HCT116 (cell line): ENCODE measurements around the gene PLCB1. TPM values are rescaled to one million over a fixed set of nuclear protein-coding genes. Genes with fewer than 3 reads are reported as not detected.

Experiments
- ATAC-seq: fragments of 200-7000 bp; cut with Tn5 transposase; 2 replicates; pipeline ENCODE4 v1.9.1; 2020; ENCODE audit warnings: mild to moderate bottlenecking, moderate library complexity
- BruUV-seq: library from RNA; stranded (reverse); fragments of 400-500 nt; replicated peaks from 2 replicates; lab custom pipeline; 2021; lab: Mats Ljungman, UMichigan
- CTCF ChIA-PET: fragments of 300-600 bp; sonication (Branson Sonifier 250); formaldehyde crosslinking; loops from one replicate; lab custom pipeline; 2021; ENCODE audit warnings: antibody characterized with exemption; lab: Charles Lee
- POLR2A ChIA-PET: fragments of 300-600, 350-600 bp; sonication (Branson Sonifier 250); formaldehyde crosslinking; loops from one replicate; lab custom pipeline; 2021; ENCODE audit warnings: antibody characterized with exemption; lab: Charles Lee
- RAD21 ChIA-PET, 2 experiments: fragments of 300-600 bp; sonication (Branson Sonifier 250); formaldehyde crosslinking; loops; one replicate each; lab custom pipeline; 2023; ENCODE audit warnings: low total read pairs in 2 of 2; ENCODE audit not compliant: uncharacterized antibody in 2 of 2, unreplicated experiment in 2 of 2, low non-redundant PET in 1 of 2; lab: Charles Lee
- DNase-seq: peaks from one replicate; pipeline ENCODE4 v3.0.0-alpha.2; 2010; ENCODE audit warnings: low read depth, low spot score
- H2AFZ ChIP-seq: fragments of 200-600 bp; shearing (Covaris generic), sonication (generic); 2 replicates; pipeline ENCODE4 v1.6.1; 2017; ENCODE audit warnings: low read depth, mixed run types, mixed read lengths, antibody characterized with exemption, low read length; ENCODE audit not compliant: poor library complexity, severe bottlenecking
- H3K27ac ChIP-seq: 2 replicates; pipeline ENCODE4 v1.5.1; 2012; ENCODE audit warnings: low read depth, low read length
- H3K27me3 ChIP-seq: fragments of 200-600 bp; sonication (generic); 2 replicates; pipeline ENCODE4 v1.6.1; 2016; ENCODE audit warnings: mixed run types, low read length, mixed read lengths; ENCODE audit not compliant: insufficient read depth
- H3K36me3 ChIP-seq, 2 experiments: fragments of 200-500 bp in 1 of 2; fragments of 200-600 bp in 1 of 2; sonication (Bioruptor generic) in 1 of 2; sonication (generic) in 1 of 2; 2 replicates each; pipeline versions ENCODE4 v1.5.1 to v1.6.1; 2014 to 2016; ENCODE audit warnings: low read length in 2 of 2, inconsistent platforms in 1 of 2, mixed read lengths in 1 of 2, mixed run types in 1 of 2; ENCODE audit not compliant: insufficient read depth in 2 of 2, control insufficient read depth in 1 of 2
- H3K4me1 ChIP-seq, 2 experiments: fragments of 200-600 bp in 1 of 2; sonication (generic) in 1 of 2; 2 replicates each; pipeline versions ENCODE4 v1.5.1 to v1.6.1; 2012 to 2017; ENCODE audit warnings: low read length in 2 of 2, inconsistent platforms in 1 of 2, mild to moderate bottlenecking in 1 of 2, mixed read lengths in 1 of 2, mixed run types in 1 of 2, moderate library complexity in 1 of 2; ENCODE audit not compliant: insufficient read depth in 2 of 2, control insufficient read depth in 1 of 2
- H3K4me2 ChIP-seq: fragments of 200-600 bp; sonication (generic); 2 replicates; pipeline ENCODE4 v1.6.1; 2017; ENCODE audit warnings: mixed run types, low read length, mixed read lengths
- H3K4me3 ChIP-seq, 2 experiments: fragments of 200-600 bp in 1 of 2; sonication (generic) in 1 of 2; replicated peaks in 1 of 2; 2 replicates each; pipeline ENCODE4 v1.5.1; 2011 to 2016; ENCODE audit warnings: low read length in 2 of 2, control low read depth in 1 of 2, low read depth in 1 of 2, mild to moderate bottlenecking in 1 of 2, mixed read lengths in 1 of 2, mixed run types in 1 of 2
- H3K79me2 ChIP-seq: fragments of 200-600 bp; sonication (generic); 2 replicates; pipeline ENCODE4 v1.6.1; 2017; ENCODE audit warnings: mild to moderate bottlenecking, mixed run types, low read length, moderate library complexity, mixed read lengths; ENCODE audit not compliant: insufficient read depth
- H3K9ac ChIP-seq: fragments of 200-600 bp; sonication (generic); 2 replicates; pipeline ENCODE4 v1.6.1; 2016; ENCODE audit warnings: low read length, mixed read lengths
- H3K9me2 ChIP-seq: fragments of 200-600 bp; sonication (generic), shearing (Covaris generic); 2 replicates; pipeline ENCODE4 v1.6.1; 2017; ENCODE audit warnings: mixed run types, mild to moderate bottlenecking, moderate library complexity; ENCODE audit not compliant: insufficient read depth
- H3K9me3 ChIP-seq, 2 experiments: fragments of 200-500 bp in 1 of 2; fragments of 200-600 bp in 1 of 2; sonication (Bioruptor generic) in 1 of 2; sonication (generic) in 1 of 2; 2 replicates each; pipeline ENCODE4 v1.6.1; 2014 to 2017; ENCODE audit warnings: low read length in 2 of 2, mixed read lengths in 2 of 2, inconsistent platforms in 1 of 2, low read depth in 1 of 2, mild to moderate bottlenecking in 1 of 2, mixed run types in 1 of 2, moderate library complexity in 1 of 2; ENCODE audit not compliant: control insufficient read depth in 1 of 2, insufficient read depth in 1 of 2
- H4K20me1 ChIP-seq: fragments of 200-600 bp; sonication (generic), shearing (Covaris generic); 2 replicates; pipeline ENCODE4 v1.6.1; 2017; ENCODE audit warnings: mixed run types, mild to moderate bottlenecking, moderate library complexity; ENCODE audit not compliant: insufficient read depth
- ATF3 ChIP-seq: IDR thresholded peaks from 2 replicates; pipeline ENCODE4 v1.6.1; 2012
- CBX3 ChIP-seq: IDR thresholded peaks from 2 replicates; pipeline ENCODE4 v1.6.1; 2012; ENCODE audit warnings: low read depth
- CEBPB ChIP-seq: IDR thresholded peaks from 2 replicates; pipeline ENCODE4 v1.6.1; 2012; ENCODE audit warnings: low read depth
- CTCF ChIP-seq, 3 experiments: fragments of 200-600 bp in 1 of 3; sonication (generic) in 1 of 3; IDR thresholded peaks in 2 of 3; conservative IDR thresholded peaks in 1 of 3; 2 replicates each; pipeline ENCODE4 v1.5.1; 2012 to 2017; ENCODE audit warnings: low read depth in 2 of 3, low read length in 2 of 3, antibody characterized with exemption in 1 of 3, borderline replicate concordance in 1 of 3, control low read depth in 1 of 3, mild to moderate bottlenecking in 1 of 3, mixed read lengths in 1 of 3, mixed run types in 1 of 3, moderate library complexity in 1 of 3; ENCODE audit not compliant: insufficient read depth in 1 of 3
- EGR1 ChIP-seq: IDR thresholded peaks from 2 replicates; pipeline ENCODE4 v1.6.1; 2012; ENCODE audit warnings: low read depth
- EZH2phosphoT487 ChIP-seq: fragments of 200-600 bp; IDR thresholded peaks from 2 replicates; pipeline ENCODE4 v1.6.1; 2018; ENCODE audit warnings: antibody characterized with exemption, borderline replicate concordance
- MAX ChIP-seq: IDR thresholded peaks from 2 replicates; pipeline ENCODE4 v1.6.1; 2012
- REST ChIP-seq: IDR thresholded peaks from 2 replicates; pipeline ENCODE4 v1.6.1; 2012; ENCODE audit warnings: low read depth
- SP1 ChIP-seq: IDR thresholded peaks from 2 replicates; pipeline ENCODE4 v1.6.1; 2012; ENCODE audit warnings: low read depth
- TCF7L2 ChIP-seq: IDR thresholded peaks from 2 replicates; pipeline ENCODE4 v1.7.0; 2011; ENCODE audit warnings: borderline replicate concordance, inconsistent platforms; ENCODE audit not compliant: insufficient read depth, insufficient read length; ENCODE audit errors: extremely low read depth
- ZFX ChIP-seq: fragments of 450-650 bp; IDR thresholded peaks from 2 replicates; pipeline ENCODE4 v1.6.1; 2017
- ZNF274 ChIP-seq: fragments of 200-500 bp; sonication (Bioruptor generic); IDR thresholded peaks from 2 replicates; pipeline ENCODE4 v1.6.1; 2014; ENCODE audit warnings: mild to moderate bottlenecking, low read depth, low read length, inconsistent platforms
- intact Hi-C: fragments of 100-400 bp; cut with micrococcal nuclease; formaldehyde crosslinking; loops from 2 replicates; pipeline ENCODE4 v1.10.0; 2022
- total RNA-seq: library from RNA; stranded (reverse); gene quantifications from one replicate; pipeline ENCODE4 v1.2.1, GENCODE V29; 2021; ENCODE audit not compliant: unreplicated experiment

The PLCB1 gene
- total RNA-seq, 1 experiment from 2014 or later, result 15.8 TPM

GRCh38 chr20:8231038-8231437, 99.0 kb downstream of the PLCB1 start:
- no peaks in the 10 kb centered on the region for H4K20me1 ChIP-seq
- H3K9me3 ChIP-seq, result no peaks in the 10 kb centered on the region
- CTCF ChIA-PET, result no interaction called here
- no peaks in the 10 kb centered on the region for H3K4me1 ChIP-seq
- no peaks in the 10 kb centered on the region for H3K27me3 ChIP-seq
- TF ChIP-seq EGR1, result no peak
- no peak for TF ChIP-seq CTCF (IDR thresholded peaks at IDR 0.05 in 2 of 3, conservative IDR thresholded peaks at IDR 0.05 in 1 of 3; ENCODE audit: borderline replicate concordance in 1 of 3, insufficient read depth in 1 of 3, low read depth in 2 of 3, low read length in 2 of 3)
- TF ChIP-seq ZNF274, result no peak
- no peak for TF ChIP-seq ATF3
- no peak for TF ChIP-seq EZH2phosphoT487
- no peak for TF ChIP-seq REST
- no peak for TF ChIP-seq ZFX
- no peak for TF ChIP-seq TCF7L2
- no peak for TF ChIP-seq CEBPB
- TF ChIP-seq MAX, result no peak
- no peak for TF ChIP-seq SP1
- TF ChIP-seq CBX3, result no peak
- POLR2A ChIA-PET, result no interaction called here
- ATAC-seq (no peak), DNase-seq (no peak)
- no peak overlapping the region for H3K27ac ChIP-seq
- no peak overlapping the region for H2AFZ ChIP-seq
- H3K4me2 ChIP-seq, result no peak overlapping the region
- H3K9me2 ChIP-seq, result no peaks in the 10 kb centered on the region; the same call in 1 of the 2 replicates
- BruUV-seq, result no TSS peak
- no peaks in the 10 kb centered on the region for H3K79me2 ChIP-seq
- H3K36me3 ChIP-seq, result no peaks in the 10 kb centered on the region
- intact Hi-C loops, result no loop called here
- RAD21 ChIA-PET, result no interaction called here
- H3K4me3 ChIP-seq, result no peak overlapping the region
- no peak overlapping the region for H3K9ac ChIP-seq
